ENCODE measurements around the gene KCTD1.

KCTD1 gene

GRCh38 chr18:26459884-26460283, 88.5 kb downstream of the KCTD1 start:
- no peak for TF ChIP-seq CTCF (IDR thresholded peaks at IDR 0.05; ENCODE audit: low read depth, low read length, missing control alignments)
- H3K4me3 ChIP-seq (ENCODE audit: low read depth, low read length): no peak overlapping the region
- no peak for DNase-seq (ENCODE audit: low read depth)

GRCh38 chr18:26459340-26459739, 89.0 kb downstream of the KCTD1 start:
- TF ChIP-seq CTCF (IDR thresholded peaks at IDR 0.05; ENCODE audit: low read depth, low read length, missing control alignments): no peak
- no peak for DNase-seq (ENCODE audit: low read depth)

GRCh38 chr18:26458526-26459232, 89.7 kb downstream of the KCTD1 start:
- peak; percentile 66 for DNase-seq (ENCODE audit: low read depth)
- TF ChIP-seq CTCF (IDR thresholded peaks at IDR 0.05; ENCODE audit: low read depth, low read length, missing control alignments): no peak
- H3K4me3 ChIP-seq (ENCODE audit: low read depth, low read length): no peak overlapping the region

More at GRCh38 chr18:26459340-26459739, 89.0 kb downstream of the KCTD1 start:
- no peak overlapping the region for H3K4me3 ChIP-seq (ENCODE audit: low read depth, low read length)

- no peak overlapping the region for H3K4me3 ChIP-seq (ENCODE audit: low read depth, low read length)
- no peak for DNase-seq (ENCODE audit: low read depth)
- no peak for TF ChIP-seq CTCF (IDR thresholded peaks at IDR 0.05; ENCODE audit: low read depth, low read length, missing control alignments)
Observed at GRCh38 chr18:26457611-26458353, 90.6 kb downstream of the KCTD1 start.

- no peak for DNase-seq (ENCODE audit: low read depth)
- H3K4me3 ChIP-seq (ENCODE audit: low read depth, low read length): no peak overlapping the region
- TF ChIP-seq CTCF (IDR thresholded peaks at IDR 0.05; ENCODE audit: low read depth, low read length, missing control alignments): no peak
Observed at GRCh38 chr18:26457195-26457594, 91.2 kb downstream of the KCTD1 start.

GRCh38 chr18:26456070-26456491, 92.3 kb downstream of the KCTD1 start:
- TF ChIP-seq CTCF (IDR thresholded peaks at IDR 0.05; ENCODE audit: low read depth, low read length, missing control alignments): peak; percentile 12
- DNase-seq (ENCODE audit: low read depth): no peak
- no peak overlapping the region for H3K4me3 ChIP-seq (ENCODE audit: low read depth, low read length)
